Vagina (tissue), 2 donors: ENCODE results near the gene GLI1. TPM values are rescaled to one million over a fixed set of nuclear protein-coding genes. Genes with fewer than 3 reads are reported as not detected.
"Not testable (repeated sequence)": the region's sequence is repeated elsewhere in the genome, so short reads cannot be mapped to it uniquely, and the experiment has no call there.

Experiments
- DNase-seq, 2 donors: peaks; one replicate each; pipeline ENCODE4 v3.0.0-alpha.2; 2017; ENCODE audit errors: extremely low spot score in 2 of 2
- H3K27ac ChIP-seq: fragments of 200-600 bp; sonication (generic); one replicate; pipeline ENCODE4 v1.5.1; 2019
- H3K27me3 ChIP-seq: fragments of 200-600 bp; sonication (generic); one replicate; pipeline ENCODE4 v1.5.1; 2019
- H3K36me3 ChIP-seq, 2 donors: fragments of 200-600 bp; sonication (generic); one replicate each; pipeline ENCODE4 v1.5.1; 2017 to 2019
- H3K4me1 ChIP-seq: fragments of 200-600 bp; sonication (generic); one replicate; pipeline ENCODE4 v1.5.1; 2019
- H3K4me3 ChIP-seq, 2 donors: fragments of 200-600 bp; sonication (generic); 1 replicate in 1 of 2; 2 replicates in 1 of 2; pipeline ENCODE4 v1.5.1; 2016 to 2019
- H3K9me3 ChIP-seq: fragments of 200-600 bp; sonication (generic); one replicate; pipeline ENCODE4 v1.5.1; 2019
- CTCF ChIP-seq, 3 experiments: fragments of 450-650 bp in 2 of 3; fragments of 200-600 bp in 1 of 3; sonication (generic) in 1 of 3; IDR thresholded peaks; one replicate each; pipeline ENCODE4 v1.5.1; 2017 to 2019; ENCODE audit warnings: antibody characterized with exemption in 3 of 3, mild to moderate bottlenecking in 2 of 3, moderate library complexity in 2 of 3
- POLR2A ChIP-seq, 2 donors: fragments of 450-650 bp; IDR thresholded peaks; one replicate each; pipeline ENCODE4 v1.6.1; 2017; ENCODE audit warnings: antibody characterized with exemption in 2 of 2, mild to moderate bottlenecking in 2 of 2, moderate library complexity in 2 of 2
- POLR2AphosphoS5 ChIP-seq, 2 donors: sonication (generic); formaldehyde crosslinking; IDR thresholded peaks; one replicate each; pipeline ENCODE4 v1.9.0; 2017; ENCODE audit warnings: antibody characterized with exemption in 2 of 2, mild to moderate bottlenecking in 2 of 2, low read depth in 1 of 2; ENCODE audit not compliant: insufficient read depth in 1 of 2
- intact Hi-C: fragments of 100-400 bp; cut with DNase I; formaldehyde crosslinking; loops from one replicate; pipeline ENCODE4 v1.15.1; 2023
- total RNA-seq: library from RNA; depleted of rRNA; stranded (reverse); fragments of >200 nt; gene quantifications from one replicate; pipeline ENCODE4 v1.2.3, GENCODE V29; 2016

The GLI1 gene
- total RNA-seq, 1 donor from 2014 or later: 0.25 TPM

GRCh38 chr12:57490126-57490525, 30.5 kb downstream of the GLI1 start:
- TF ChIP-seq POLR2A (IDR thresholded peaks at IDR 0.05): no peak
- intact Hi-C loops: no loop called here

GRCh38 chr12:57491393-57492280, 32.1 kb downstream of the GLI1 start:
- Histone ChIP-seq H3K4me3 (no peak overlapping the region), H3K4me1 (peaks cover 18% of the 10 kb centered on the region), H3K9me3 (no peaks in the 10 kb centered on the region), H3K27me3 (no peaks in the 10 kb centered on the region), H3K36me3 (peaks cover 0 to 42% of the 10 kb centered on the region in 2 donors), H3K27ac (no peak overlapping the region)
- no peak for DNase-seq
- intact Hi-C loops: no loop called here
- TF ChIP-seq POLR2A (IDR thresholded peaks at IDR 0.05) (no peak), POLR2AphosphoS5 (IDR thresholded peaks at IDR 0.05; ENCODE audit: insufficient read depth in 1 of 2, low read depth in 1 of 2) (no peak), CTCF (IDR thresholded peaks at IDR 0.05) (no peak)

More at GRCh38 chr12:57490126-57490525, 30.5 kb downstream of the GLI1 start:
- Histone ChIP-seq H3K9me3 (no peaks in the 10 kb centered on the region), H3K36me3 (peaks cover 0 to 27% of the 10 kb centered on the region in 2 donors), H3K27me3 (no peaks in the 10 kb centered on the region), H3K4me1 (peaks cover 18% of the 10 kb centered on the region), H3K27ac (no peak overlapping the region), H3K4me3 (no peak overlapping the region)
- DNase-seq: no peak

GRCh38 chr12:57495051-57495701, 35.6 kb downstream of the GLI1 start:
- H3K27ac ChIP-seq, DNase-seq, H3K9me3 ChIP-seq, H3K4me3 ChIP-seq, intact Hi-C loops, H3K4me1 ChIP-seq, H3K27me3 ChIP-seq: not testable (repeated sequence)
- peaks cover 0 to 61% of the 10 kb centered on the region in 2 donors for H3K36me3 ChIP-seq

- no peak for DNase-seq
- peaks cover 0 to 59% of the 10 kb centered on the region in 2 donors for H3K36me3 ChIP-seq
- H3K27ac ChIP-seq: no peak overlapping the region
- H3K4me3 ChIP-seq: no peak overlapping the region
- no peaks in the 10 kb centered on the region for H3K9me3 ChIP-seq
- TF ChIP-seq POLR2AphosphoS5 (IDR thresholded peaks at IDR 0.05; ENCODE audit: insufficient read depth in 1 of 2, low read depth in 1 of 2) (no peak), POLR2A (IDR thresholded peaks at IDR 0.05) (no peak), CTCF (IDR thresholded peaks at IDR 0.05) (no peak)
- no peaks in the 10 kb centered on the region for H3K4me1 ChIP-seq
- H3K27me3 ChIP-seq: no peaks in the 10 kb centered on the region
- intact Hi-C loops: no loop called here
Observed at GRCh38 chr12:57496822-57497221, 37.2 kb downstream of the GLI1 start.

- no peak for DNase-seq
- no peak overlapping the region for H3K4me3 ChIP-seq
- H3K27me3 ChIP-seq: no peaks in the 10 kb centered on the region
- H3K27ac ChIP-seq: no peak overlapping the region
- no peaks in the 10 kb centered on the region for H3K4me1 ChIP-seq
- no peaks in the 10 kb centered on the region for H3K9me3 ChIP-seq
- no peak for TF ChIP-seq CTCF (IDR thresholded peaks at IDR 0.05)
- TF ChIP-seq POLR2AphosphoS5 (IDR thresholded peaks at IDR 0.05; ENCODE audit: insufficient read depth in 1 of 2, low read depth in 1 of 2): no peak
- no peak for TF ChIP-seq POLR2A (IDR thresholded peaks at IDR 0.05)
- intact Hi-C loops: no loop called here
- peaks cover 0 to 63% of the 10 kb centered on the region in 2 donors for H3K36me3 ChIP-seq
Observed at GRCh38 chr12:57497223-57498131, 37.9 kb downstream of the GLI1 start.
